Raji (cell line): ENCODE data around the gene RAET1L.

Source experiments
- POLR2A ChIP-seq: IDR thresholded peaks from 2 replicates; pipeline ENCODE4 v1.6.1; 2011; ENCODE audit warnings: low read depth, low read length, control low read depth; ENCODE audit not compliant: insufficient read depth

The RAET1L gene

GRCh38 chr6:150028799-150029198 is 3.5 kb upstream of the RAET1L start:
- TF ChIP-seq POLR2A: no peak

GRCh38 chr6:150027806-150028565 is 2.7 kb upstream of the RAET1L start:
- TF ChIP-seq POLR2A: no peak

DNA sequence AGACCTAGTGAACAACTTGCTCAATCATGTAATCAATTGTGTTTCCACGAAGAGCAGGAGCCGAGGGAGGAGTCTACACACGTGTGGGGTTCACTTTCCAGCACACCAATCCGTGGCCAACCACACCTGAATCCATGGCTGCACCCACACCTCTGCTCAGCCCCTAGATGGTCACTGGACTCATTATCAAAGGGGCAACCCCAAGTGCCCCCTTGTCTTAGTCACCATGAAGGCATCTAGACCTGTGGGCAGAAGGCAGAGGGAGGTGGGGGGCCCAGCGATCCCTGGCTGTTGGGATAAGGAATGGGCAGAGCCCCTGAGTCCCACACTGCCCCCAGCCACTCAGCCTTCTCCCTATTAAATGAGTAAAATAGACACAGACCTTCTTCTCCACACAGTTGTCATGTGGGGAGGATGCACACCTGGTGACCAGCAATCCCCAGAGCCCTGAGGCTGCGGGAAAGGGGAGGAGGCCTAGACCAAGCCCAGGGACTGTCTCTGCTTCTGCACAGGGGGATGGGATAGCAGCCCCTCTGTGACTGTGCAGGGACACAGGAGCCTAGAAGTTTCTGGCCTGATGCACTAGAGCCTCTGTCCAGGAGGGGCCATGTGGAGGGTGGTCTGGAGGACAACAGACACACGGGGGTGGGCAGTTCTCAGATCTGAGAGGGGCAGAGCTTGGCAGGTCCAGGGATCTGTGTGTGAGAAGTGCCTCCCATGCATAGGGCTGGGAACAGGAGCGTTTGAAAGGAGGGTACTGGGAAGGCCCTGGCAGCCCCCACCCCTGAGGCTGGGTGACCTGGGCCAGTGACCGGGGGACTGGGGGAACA is 1.9 kb upstream of the RAET1L start:
- TF ChIP-seq POLR2A: no peak

DNA sequence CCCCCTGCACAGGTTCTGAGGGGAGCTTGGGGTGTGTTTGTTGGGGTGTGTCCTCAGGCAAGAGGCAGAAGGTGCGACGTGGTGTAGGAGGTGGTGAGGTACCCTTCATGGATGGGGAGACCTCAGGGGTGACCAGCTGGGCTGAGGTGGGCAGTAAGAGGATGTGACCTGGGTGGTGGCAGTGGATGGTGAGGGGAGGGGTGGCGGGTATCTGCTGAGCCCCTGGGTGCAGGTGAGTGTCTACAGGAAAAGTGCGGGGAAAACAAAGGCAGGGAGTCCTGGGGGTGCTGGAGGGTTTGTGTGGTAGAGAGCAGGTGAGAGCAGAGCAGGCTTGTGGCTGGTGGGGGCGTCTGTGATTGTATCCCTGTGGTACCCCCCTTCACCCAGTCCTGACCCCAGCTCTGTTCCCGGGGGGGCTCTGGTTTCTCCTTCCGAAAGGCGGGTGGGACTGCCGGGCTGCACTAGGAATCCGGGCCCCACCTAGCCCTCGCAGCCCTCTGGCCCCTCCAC is 631 bp downstream of the RAET1L start:
- TF ChIP-seq POLR2A: no peak

DNA sequence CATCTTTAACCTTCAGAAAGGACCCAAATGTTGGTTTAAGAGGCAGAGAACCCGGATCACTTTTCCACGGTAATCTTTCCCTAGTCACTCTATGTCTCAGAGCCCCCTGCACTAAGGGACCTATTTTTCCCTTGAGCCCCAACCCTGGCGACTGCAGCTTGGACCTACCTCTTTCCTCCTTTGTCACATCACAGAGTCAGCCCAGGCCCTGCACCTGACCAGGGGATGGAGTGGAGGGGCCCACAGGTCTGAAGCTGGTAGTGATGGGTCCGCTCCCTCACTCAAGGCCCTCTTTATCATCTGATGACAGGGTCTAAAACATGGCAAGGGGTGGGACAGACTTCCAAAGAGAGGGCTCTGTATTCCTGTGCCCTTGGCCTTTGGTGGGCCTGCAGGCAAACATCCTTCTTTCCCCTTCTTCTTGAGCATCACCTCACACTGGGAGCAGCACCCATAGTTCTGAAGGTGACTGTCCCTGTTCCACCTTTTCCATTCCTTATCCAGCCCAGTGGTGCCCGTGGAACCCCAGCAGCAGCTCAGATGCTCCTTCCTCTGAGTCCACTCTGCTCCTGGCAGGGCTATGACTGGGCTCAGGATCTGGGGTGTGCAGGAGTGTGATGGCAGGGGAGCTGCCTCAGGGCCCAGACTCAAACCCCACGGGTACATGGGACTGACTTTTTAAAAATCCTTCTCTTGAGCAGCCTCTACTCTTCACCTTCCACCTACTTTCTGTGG is 6.3 kb downstream of the RAET1L start:
- no peak for TF ChIP-seq POLR2A

GRCh38 chr6:150016324-150017185 is 8.8 kb downstream of the RAET1L start:
- TF ChIP-seq POLR2A: no peak

DNA sequence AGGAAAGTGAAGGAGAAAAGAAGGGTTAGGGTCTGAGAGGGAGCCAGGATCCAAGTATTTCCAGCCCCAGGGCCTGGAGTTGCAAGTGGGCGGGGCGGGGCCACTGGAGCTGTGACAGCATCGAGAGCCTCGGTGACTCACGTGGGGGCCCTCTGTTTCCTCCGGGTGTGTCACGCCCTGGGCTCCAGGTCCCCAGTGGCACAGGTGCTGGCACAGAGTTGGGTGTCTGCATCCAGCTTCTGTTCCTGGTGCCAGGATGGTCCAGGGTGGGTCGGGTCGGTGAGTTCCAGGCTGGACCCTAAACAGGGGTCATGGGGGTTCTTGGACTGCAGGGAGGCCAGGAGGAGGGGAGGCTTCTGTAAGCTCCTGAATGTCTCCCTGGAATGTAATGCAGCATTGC is 16.7 kb downstream of the RAET1L start:
- no peak for TF ChIP-seq POLR2A

DNA sequence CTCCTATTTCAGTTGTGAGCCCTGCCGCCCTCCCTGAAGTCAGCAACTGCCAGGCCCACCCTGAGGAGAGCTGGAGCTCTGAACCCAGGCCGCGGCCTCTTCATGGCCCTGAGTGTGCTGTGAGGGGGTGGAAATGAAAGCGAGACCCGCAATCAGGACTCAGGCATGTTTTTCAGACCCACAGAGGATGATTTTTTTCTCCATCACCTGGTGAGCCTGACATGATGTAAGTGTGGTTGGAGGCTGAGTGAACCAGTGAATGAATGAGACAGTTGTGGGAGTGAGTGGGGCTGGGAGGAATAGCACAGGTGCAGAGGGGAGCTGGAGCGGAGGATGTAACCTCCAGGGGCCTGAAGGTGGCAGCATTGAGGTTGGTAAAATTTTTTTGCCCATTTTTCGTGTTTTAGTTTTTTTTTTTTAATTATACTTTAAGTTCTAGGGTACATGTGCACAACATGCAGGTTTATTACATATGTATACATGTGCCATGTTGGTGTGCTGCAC is 18.3 kb downstream of the RAET1L start:
- TF ChIP-seq POLR2A: no peak

- TF ChIP-seq POLR2A: no peak
Measured at GRCh38 chr6:150005761-150006651, 19.3 kb downstream of the RAET1L start.

DNA sequence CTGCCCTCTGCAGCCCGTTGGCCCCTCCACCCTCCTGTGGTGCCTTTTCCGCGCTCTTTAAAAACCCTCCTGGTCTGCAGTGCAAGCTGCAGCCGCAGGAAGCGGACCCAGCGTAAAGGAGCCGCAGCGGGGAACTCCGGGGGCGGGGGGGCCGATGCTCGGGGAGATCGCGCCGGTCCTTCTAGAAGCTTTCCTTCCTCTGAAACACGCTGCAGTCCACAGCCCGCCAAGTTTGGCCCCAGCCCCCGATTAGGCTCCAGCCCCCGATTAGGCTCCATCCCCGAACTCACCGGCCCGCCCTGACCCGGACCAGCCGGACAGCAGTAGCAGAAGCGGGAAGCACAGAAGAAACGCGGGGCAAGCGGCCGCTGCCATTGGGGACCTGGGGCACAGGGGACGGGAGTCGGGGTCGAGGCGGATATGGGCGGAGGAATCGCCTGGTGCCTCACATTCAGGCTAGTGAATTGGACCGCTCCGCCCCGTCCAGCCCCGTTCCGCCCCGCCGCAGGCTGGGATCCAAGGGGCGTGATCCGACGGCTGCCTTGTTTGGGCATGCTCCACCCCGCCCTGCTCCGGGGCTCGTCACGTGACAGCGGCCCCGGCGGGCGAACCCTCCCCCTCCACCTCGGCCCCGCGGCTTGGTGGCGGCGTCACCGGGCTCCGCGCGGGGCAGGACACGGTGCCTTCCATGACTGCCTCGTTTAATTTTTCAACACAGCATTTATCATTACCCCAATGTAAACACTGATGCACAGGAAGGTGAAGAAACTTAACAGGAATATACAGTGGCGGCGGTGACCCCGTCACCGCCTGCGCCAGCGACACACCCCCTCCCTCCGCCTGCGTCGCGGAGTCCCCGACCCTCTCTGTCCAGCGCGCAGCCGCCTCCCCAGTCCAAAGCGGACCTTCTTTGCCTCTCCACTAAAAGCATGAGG is 20.3 kb downstream of the RAET1L start:
- peak; percentile 95 for TF ChIP-seq POLR2A

GRCh38 chr6:150004101-150004782 is 21.1 kb downstream of the RAET1L start:
- TF ChIP-seq POLR2A: no peak

- TF ChIP-seq POLR2A: no peak
Measured at GRCh38 chr6:150002710-150003109, 22.6 kb downstream of the RAET1L start.
